ENCODE measurements around the gene MPP2. TPM values are rescaled to one million over a fixed set of nuclear protein-coding genes. Genes with fewer than 3 reads are reported as not detected.

MPP2 gene
- total RNA-seq, result 1 to 10 TPM in 1 of 2 donors, under 1 TPM in 1; 0.34 to 1.7 TPM

DNA sequence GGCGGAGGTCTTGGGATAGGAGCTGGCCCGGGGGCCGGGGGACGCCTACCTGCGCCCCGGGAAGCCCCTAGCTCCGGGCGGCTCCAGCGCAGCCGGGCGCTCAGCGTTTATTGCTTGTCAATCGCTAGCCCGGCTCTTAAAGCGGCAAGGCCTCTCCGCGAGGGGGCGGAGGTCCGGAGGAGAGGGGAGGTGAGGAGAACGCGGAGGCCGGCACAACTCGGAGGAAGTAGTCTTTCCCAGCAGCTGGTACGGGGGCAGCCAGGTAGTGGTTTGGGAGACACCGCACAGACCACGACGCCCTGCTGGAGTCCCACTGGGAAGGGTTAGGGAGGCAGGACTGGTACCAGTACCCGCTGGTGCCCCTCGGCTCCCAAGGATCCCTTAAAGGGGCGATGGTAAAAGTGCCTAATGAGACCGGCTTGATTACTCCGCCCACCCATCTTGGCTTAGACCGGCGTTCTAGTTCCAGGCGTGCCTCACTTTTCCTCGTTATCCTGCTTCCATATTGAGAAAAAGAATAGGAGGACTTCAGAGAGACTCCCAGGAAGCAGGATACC lies at the start of gene MPP2:
TSS of gene MPP2 (minus strand) at position 112 of the 557 bp plus-strand sequence. CDS start 3,076 bp downstream, outside the sequence.

GRCh38 chr17:43953746-43954145 lies 46.4 kb upstream of the MPP2 start, which contains the start of gene PYY:
TSS of gene PYY (minus strand) at chr17:43953940. CDS start at chr17:43953483, 457 bp downstream.

DNA sequence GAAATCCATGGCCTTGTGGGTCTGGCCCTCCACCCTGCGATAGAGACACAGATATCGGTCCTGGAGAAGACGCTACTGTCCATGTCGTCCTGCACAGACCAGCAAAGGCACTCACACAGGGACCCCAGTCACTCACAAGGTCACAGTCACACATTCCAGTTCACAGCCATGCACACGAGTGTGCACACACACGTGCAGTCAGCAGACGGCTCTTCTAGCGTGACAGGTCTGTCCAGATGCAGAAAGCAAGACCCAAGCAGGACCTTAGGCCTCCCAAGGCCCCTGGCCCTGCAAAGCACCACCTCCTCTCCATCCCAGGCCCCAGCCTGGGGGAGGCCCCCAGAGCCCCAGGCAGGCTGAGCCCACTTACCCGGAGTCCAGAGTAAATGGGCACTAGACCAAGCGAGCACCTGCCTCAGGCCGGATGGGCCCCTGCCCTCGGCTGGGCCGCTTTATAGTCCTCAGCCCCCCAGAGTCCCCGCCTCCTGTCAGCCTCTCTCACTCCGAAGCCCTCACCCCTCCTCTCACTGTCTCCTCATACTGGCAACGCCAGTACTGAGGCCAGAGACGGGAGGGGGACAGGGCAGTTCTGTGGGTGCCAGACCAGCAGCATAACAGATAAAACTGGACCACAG lies 34.8 kb upstream of the MPP2 start, which contains the start of gene PPY:
TSS of gene PPY (minus strand) at position 426 of the 635 bp plus-strand sequence. CDS start 822 bp downstream, outside the sequence.

GRCh38 chr17:43846963-43847371 lies 60.4 kb downstream of the MPP2 start, which contains the start of gene CD300LG:
TSS of gene CD300LG (plus strand) at chr17:43847176. CDS start at chr17:43847217, 41 bp downstream.

DNA sequence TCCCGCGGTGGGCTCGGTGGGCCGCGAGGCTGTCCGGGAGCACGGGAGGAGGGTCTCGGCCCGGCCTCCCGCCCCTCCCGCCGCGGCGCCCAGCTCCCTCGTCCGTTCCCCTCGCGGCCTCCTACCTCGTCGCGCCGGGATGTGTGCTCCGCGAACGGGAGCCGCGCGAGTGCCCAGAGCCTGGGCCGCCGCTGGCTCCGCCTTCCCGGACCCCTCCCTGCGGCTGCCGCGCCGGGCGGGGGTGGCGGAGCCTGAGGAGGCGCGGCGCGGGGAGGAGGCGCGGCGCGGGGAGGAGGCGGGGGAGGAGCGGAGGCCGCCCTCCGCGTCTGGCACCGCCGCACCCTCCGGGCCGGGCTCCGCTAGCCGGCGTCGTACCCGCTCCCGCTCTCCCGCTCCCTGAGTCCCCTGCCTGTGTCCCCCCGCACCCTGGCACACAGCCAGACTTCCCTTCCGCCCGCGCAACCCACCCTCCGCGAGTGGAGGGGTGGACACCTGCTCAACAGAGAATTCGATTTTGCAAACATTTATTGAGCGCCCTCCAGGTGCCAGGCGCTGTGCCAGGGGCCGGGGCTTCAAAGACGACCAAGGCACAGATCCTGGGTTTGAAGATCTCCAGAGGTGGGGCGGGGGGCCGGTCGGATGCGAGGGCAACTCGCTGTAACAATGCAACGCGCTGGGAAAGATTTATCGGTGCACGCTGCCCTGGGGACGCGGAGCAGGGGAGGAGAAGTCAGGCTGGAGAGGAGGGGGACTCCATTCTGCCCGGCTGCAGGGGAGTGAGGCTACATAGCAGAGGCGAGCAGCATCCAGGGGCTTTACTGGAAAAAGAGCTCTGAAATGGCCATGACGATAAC lies 74.1 kb downstream of the MPP2 start, which contains the start of gene MPP3:
TSS of gene MPP3 (minus strand) at position 171 of the 854 bp plus-strand sequence. CDS start 1,240 bp downstream, outside the sequence.

Other genes starting within 250 kb of the MPP2 start
- not detected for gene MEOX1, start 245.6 kb downstream of the MPP2 start, total RNA-seq
- gene SOST, start 148.7 kb downstream of the MPP2 start, total RNA-seq, result under 1 TPM in 1 of 2 donors, not detected in 1; under 0.01 TPM
- 100 to 1,000 TPM; 116 to 169 TPM for gene DUSP3, start 128.6 kb downstream of the MPP2 start, total RNA-seq
- under 1 TPM; under 0.01 to 0.34 TPM for gene CFAP97D1, start 127.1 kb downstream of the MPP2 start, total RNA-seq
- 1 to 10 TPM; 4.7 to 5.9 TPM for gene MPP3, start 74.4 kb downstream of the MPP2 start, total RNA-seq
- not detected for gene CD300LG, start 60.4 kb downstream of the MPP2 start, total RNA-seq
- gene PPY, start 34.9 kb upstream of the MPP2 start, total RNA-seq, result not detected
- not detected for gene PYY, start 46.4 kb upstream of the MPP2 start, total RNA-seq
- 1 to 10 TPM in 1 of 2 donors, under 1 TPM in 1; 0.34 to 1.3 TPM for gene NAGS, start 97.1 kb upstream of the MPP2 start, total RNA-seq
- gene TMEM101, start 107.4 kb upstream of the MPP2 start, total RNA-seq, result 10 to 100 TPM; 43.7 to 54.9 TPM
- 10 to 100 TPM; 37.5 to 65.6 TPM for gene LSM12, start 159.1 kb upstream of the MPP2 start, total RNA-seq
- gene G6PC3, start 163.2 kb upstream of the MPP2 start, total RNA-seq, result 10 to 100 TPM; 45.3 to 47.8 TPM
- gene HDAC5, start 216.1 kb upstream of the MPP2 start, total RNA-seq, result 1 to 10 TPM; 7.2 to 10.0 TPM
- 1 to 10 TPM; 4.8 to 7.0 TPM for gene HROB, start 234.4 kb upstream of the MPP2 start, total RNA-seq

Data from melanocyte of skin (primary cell).